DMS 273 (cell line): ENCODE data around the gene CCDC159.
"Not testable (repeated sequence)": the region's sequence is repeated elsewhere in the genome, so short reads cannot be mapped to it uniquely, and the experiment has no call there.

Source experiments
- DNase-seq: peaks from one replicate; lab custom pipeline; 2025; ENCODE audit not compliant: unreplicated experiment; lab: John Stamatoyannopoulos, UW

The CCDC159 gene

DNA sequence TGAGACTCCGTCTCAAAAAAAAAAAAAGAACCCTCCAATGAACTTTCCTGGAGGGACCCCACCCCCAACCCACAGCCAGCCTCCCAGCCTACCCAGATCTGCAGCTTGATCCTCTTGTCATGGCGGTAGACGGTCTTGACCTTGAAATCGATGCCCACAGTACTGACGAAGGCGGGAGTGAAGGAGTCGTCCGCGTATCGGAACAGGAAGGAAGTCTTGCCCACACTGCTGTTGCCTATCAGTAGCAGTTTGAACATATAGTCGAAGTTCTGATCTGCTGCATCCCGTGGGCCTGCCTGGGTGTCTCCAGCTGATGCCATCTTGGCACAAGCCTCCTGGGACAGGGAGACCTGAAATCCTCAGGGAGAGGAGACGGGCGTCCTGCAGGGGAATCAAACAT, 9.2 kb upstream of the CCDC159 start:
- no peak for DNase-seq

DNA sequence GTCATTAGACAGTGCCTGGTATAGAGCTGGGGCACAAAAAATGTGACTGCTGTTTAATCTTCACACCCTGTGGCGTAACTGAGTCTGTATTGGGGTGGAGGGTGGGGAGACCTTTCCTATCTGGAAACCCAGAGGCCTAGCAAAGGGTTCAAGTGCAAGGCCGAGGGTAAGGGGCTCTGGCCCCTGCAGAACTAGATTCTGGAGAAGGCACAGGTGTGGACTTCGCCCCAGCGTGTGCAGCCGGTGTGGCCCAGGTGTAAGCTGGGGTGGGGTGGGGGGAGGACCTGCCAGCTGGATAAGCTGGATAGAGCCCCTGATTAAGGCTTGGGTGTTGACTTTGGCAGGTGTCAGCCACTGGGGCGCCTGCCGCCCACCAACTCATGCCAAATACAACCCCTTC, 8.2 kb upstream of the CCDC159 start:
- no peak for DNase-seq

DNA sequence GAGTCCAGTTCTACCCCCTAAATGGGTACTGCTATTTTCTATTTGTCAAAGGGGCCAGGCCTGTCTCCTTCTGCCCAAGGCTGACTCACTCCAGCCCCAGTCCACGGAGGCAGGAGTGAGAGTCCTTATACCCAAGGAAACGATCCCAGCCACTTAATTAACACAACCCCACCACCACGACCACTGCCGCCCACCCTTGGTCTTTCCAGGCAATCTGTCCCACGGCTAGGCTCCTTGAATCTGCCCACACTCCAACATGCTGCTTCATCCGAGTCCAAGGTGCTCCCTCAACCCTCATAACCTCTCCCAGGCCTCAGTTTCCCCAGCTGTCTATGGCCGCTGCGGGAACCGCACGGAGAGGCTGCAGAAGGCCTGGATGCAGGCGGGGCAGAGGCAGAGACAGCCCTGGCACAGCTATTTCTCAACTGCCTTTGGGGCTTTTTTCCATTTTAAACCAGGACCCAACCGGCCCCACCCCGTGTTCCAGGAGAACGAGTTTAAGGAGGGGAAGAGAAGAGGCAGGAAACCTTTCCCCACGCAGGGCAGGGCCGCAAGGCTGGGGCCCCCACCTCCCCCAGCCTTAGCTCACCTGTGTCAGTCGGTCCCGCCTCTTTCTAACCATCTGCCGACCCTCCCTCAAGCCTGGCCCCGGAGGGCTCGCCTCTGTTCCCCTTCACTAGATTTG, 7.6 kb upstream of the CCDC159 start:
- DNase-seq: peak; percentile 64

DNA sequence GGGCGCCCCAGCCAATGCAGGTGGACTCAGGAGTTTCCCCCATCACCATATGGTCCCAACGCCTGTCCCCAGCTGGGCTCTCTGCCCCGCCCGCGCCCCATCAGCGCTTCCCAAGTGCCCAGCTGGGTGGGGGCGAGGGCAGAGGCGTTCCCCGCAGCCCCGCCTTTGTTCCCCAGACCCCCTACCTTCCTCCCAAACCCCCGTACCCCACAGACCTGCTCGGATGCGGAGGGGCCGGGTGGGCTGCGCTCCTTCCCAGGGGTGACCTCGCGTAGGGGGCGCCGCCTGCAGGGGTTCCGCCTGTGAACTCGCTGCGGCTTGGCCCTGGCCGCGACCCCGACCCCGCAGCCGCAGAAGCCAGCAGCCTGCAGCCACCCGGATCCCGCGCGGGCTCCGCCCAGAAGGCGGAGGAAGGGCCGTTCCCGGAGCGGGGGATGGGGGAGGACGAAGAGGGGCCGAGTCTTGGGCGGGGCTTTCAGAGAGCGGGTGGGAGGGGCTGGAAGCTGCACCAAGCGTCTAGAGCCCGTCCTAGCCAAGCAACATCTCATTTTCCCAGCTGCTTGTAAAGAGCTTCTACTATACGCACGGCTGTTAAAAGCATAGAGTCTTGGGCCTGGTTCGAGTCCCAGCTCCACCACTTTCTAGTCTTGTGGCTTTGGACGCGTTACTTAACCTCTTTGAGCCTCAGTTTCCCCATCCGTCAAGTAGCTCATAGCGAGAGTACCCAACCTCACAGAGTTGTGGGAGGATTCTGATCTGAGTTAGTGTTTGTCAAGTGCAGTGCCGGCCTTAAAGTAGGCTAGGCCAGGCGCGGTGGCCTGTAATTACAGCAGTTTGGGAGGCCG, 6.8 kb upstream of the CCDC159 start, which contains the start of gene RAB3D:
Gene RAB3D, minus strand, starts transcription at position 404 of the 845 bp plus-strand sequence. CDS start 2,258 bp downstream, outside the sequence.
- DNase-seq: peak; percentile 96

DNA sequence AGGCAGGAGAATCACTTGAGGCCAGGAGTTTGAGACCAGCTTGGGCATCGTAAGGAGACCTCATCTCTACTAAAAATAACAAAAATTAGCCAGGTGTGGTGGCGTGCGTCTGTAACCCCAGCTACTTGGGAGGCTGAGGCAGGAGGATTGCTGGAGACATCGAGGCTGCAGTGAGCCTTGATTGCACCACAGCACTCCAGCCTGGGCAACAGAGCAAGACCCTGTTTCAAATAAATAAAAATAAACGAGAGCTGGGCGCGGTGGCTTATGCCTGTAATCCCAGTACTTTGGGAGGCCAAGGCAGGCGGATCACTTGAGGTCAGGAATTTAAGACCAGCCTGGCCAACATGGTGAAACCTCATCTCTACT, 6.2 kb upstream of the CCDC159 start:
- not testable (repeated sequence) for DNase-seq

DNA sequence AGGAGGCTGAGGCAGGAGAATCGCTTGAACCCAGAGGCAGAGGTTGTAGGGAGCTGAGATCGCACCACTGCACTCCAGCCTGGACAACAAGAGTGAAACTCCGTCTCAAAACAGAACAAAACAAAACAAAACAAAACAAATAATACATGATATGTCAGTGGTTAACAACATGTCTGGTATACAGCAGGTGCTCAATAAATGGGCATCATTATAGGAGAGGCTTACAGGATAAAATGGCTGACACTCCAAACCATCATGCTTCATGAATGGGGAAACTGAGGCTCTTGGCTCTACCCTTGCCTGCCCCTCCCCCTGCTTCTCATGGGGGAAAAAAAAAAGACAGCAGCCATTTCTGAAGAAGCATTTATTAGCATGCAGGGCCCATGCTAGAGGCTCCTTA, 3.9 kb upstream of the CCDC159 start:
- DNase-seq: no peak

DNA sequence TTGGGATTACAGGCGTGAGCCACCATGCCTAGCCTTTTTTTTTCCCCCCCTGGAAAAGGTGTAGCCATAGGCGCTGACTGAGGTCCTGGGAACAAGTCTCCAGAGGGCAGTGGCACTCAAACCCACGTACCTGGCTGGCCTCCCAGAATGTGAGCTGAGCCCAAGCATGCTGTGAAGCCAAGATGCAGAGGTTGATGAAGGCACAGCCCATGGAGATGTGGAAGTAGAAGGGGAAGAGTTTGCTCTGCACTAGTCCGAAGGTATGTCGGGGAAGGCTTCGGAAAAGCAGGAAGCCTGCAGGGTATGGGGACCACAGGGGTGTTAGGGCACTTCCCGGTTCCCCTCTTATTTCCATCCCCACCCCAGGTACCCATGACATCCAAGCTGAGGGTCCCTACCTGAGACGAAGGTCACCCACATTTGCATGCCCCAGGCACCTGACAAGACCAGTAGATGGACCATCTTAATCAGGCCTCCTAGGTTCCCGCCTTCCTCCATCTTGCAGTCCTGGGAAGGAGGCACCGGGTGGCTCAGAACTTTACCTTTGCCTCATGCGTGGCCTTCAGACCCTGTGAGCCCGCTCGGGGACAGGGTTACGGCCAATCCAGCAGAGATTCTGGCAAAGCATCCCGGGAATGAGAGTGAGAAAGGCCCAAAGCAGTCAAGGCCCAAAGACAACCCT, 1.1 kb upstream of the CCDC159 start:
- DNase-seq: peak; percentile 34

DNA sequence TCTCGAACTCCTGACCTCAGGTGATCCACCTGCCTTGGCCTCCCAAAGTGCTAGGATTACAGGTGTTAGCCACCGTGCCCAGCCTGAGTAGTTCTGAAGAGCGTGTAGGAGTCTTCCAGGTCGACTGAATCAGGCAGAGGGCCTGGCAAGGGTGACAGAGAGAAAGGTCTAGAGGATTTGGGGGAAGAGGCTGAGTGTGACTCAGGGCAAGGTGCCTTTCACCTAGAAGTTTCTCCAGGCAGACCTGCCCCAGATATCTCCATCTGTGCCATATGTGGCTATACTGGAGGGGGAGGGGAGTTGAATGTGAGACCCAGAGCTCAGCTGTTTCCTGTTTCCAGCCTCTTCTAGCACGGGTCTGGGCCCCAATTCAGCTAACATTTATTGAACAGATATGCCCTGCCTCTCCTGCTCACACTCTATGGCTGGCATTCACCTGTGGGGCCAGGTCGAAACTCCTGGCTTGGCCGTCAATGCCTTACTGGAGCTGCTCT, 1.3 kb downstream of the CCDC159 start:
- peak; percentile 50 for DNase-seq

DNA sequence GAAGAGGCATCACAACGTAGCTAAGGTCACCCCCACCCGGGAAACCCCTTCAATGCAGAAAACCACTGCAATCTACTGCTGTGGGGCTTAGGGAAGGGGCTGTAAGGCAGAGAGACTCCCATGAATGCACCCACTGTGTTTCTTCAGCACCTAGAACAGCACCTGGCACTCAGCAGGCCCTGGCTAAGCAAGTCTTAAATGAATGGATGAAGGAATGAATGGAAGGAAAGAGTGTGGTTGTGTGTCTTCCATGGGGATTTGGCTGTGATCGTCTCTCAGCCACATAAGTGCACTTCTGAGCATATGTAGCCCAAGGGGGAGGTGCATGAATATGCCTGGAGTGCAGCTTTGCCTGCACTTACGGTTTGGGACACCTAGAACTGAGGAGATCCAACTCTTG, 2.9 kb downstream of the CCDC159 start:
- DNase-seq: no peak

DNA sequence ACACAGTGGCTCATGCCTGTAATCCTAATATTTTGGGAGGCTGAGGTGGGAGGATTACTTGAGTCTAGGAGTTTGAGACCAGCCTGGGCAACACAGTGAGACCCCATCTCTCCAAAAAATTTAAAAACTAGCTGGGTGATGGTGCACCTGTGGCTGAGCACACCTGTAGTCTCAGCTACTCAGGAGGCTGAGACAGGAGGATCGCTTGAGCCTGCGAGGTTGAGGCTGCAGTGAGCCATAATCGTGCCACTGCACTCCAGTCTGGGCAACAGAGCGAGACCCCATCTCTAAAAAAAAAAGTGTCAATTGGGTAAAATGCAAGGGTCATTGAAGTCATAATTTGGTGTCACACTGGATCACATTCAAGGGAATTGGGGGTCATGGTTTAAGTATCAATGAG, 7.8 kb downstream of the CCDC159 start:
- not testable (repeated sequence) for DNase-seq

DNA sequence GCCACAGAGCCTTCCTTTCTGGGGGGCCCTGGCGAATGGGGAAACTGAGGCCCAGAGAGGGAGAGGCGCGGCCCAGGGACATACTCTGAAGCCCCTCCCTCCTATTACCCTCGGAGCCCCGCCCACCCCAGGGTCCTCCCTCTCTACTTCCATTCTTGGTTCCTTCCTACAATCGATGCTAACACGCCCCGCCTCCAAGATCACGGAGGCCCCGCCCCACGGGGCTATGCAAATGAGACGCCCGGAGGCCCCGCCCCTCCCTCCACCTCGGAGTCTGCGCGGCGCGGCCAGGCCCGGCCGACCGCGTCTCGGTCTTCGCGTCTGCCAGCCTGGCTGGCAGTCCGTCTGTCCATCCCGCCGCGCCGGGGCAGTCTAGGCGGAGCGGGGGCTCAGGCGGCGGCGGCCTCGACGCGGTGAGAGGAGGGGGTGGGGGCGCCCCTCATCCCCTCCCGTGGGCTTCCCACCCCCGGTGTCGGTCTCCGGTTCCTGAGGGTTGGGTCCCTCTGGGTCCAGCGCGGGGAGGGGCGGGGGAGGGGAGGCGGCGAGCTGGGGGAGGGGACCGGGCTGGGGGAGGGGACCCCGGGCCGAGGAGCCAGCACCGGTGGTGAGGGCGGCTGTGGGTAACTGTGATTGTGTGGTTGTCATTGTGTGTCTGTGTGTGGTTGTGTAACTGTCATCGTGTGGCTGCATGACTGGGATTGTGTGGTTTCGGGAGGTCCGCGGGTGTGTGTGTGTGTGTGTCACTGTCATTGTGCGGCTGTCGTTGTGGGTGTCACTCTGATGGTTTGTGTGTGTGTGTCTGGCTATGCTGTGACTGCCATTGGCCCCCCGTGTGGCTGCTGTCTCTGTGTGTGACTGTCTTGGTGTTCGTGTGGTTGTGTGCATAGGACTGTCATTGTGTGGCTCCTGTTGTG, 9.1 kb downstream of the CCDC159 start, which contains the start of gene PLPPR2:
Gene PLPPR2, plus strand, starts transcription at position 273 of the 914 bp plus-strand sequence. CDS start 2,242 bp downstream, outside the sequence.
- DNase-seq: peak; percentile 95

DNA sequence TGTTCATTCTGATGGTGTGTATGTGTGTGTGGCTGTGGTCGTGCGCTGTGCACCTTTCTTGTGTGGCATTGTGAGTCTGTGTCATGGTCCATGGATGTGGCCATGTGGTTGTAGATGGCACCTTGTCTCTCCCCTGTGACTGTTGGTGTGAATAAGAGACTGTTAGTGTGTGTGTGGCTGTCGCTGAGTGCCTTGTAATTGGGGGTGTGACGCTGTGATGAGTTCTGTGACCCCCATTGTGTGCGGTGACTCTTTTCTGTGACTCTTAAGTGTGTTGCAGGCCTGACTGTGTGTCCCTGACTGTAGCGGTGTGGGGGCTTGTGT, 9.7 kb downstream of the CCDC159 start:
- no peak for DNase-seq

DNA sequence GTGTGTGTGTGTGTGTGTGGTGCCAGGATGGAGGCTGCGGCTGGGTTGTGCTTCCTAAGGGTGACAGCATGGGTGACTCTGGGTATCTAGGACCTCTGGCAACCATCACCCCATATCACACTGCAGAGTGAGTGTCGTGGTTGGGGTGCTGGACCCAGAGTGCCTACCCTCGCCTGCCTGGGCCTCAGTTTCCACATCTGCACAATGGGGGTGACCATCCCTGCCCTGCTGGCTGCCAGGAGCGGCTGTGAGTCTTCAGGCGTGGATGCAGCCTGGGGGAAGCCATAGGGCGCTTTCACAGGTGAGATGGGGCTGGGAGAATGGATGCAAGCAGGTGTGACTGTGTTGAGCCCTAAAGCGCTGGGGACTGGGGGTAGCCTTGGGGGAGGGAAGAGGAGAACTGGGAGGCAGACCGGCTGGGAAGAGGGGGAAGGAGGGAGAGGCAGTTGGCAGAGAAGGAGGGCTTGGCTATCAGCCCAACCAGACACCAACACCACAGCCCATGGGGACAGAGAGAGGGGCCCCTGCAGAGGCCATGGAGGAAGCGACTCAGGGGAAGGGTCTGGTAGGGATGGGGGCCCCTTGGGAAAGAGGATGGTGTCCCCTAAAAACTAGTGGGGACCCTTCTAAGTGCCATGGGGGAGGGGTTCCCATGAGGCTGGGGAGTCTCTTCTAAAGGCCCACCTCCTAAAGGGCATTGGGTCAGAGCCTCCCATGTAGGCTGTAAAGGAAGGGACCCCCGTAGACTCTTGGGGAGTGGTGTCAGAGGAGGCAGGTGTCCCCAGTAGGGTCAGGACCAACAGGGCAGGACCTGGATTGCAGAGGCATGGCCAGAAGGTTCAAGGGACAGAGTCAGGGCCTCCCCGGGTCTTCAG, 10.6 kb downstream of the CCDC159 start:
- DNase-seq: peak; percentile 59

DNA sequence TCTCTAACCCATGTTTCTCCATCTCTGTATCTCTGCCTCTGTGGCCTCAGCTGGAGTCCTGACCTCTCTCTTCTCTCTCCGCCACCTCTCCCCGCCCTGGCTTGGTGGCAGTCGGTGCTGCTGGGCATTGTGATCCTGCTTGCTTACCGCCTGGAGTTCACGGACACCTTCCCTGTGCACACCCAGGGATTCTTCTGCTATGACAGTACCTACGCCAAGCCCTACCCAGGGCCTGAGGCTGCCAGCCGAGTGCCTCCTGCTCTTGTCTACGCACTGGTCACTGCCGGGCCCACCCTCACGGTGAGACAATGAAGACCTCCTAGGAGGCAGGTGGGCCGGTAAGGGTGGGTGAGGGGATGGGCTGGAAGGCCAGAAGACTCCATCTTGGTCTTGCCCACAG, 13.1 kb downstream of the CCDC159 start:
- DNase-seq: no peak

DNA sequence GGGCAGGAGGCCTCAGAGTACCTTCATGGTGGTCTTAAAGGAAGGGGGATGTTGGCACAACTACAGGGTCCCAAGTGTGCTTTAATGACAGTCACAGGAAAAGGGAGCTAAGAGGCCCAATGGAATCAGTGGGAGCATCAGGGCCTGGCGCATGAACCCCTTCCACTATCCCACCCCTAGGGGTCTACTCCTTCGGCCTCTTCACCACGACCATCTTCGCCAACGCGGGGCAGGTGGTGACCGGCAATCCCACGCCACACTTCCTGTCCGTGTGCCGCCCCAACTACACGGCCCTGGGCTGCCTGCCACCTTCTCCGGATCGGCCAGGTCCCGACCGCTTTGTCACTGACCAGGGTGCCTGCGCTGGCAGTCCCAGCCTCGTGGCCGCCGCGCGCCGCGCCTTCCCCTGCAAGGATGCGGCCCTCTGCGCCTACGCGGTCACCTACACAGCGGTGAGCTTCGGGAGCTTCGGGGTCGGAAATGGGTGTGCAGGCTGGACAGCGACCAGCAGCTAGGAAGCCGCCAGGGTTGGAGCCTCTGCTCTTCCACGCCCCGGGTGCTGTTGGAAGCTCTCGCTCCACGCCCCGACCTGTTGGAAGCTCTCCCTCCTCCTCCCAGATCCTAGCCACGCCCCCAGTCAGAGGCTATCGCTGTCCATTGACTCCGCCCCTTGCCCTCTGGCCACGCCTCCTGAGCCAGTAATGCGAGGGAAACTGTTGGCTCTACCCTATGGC, 14.9 kb downstream of the CCDC159 start:
- DNase-seq: peak; percentile 61

DNA sequence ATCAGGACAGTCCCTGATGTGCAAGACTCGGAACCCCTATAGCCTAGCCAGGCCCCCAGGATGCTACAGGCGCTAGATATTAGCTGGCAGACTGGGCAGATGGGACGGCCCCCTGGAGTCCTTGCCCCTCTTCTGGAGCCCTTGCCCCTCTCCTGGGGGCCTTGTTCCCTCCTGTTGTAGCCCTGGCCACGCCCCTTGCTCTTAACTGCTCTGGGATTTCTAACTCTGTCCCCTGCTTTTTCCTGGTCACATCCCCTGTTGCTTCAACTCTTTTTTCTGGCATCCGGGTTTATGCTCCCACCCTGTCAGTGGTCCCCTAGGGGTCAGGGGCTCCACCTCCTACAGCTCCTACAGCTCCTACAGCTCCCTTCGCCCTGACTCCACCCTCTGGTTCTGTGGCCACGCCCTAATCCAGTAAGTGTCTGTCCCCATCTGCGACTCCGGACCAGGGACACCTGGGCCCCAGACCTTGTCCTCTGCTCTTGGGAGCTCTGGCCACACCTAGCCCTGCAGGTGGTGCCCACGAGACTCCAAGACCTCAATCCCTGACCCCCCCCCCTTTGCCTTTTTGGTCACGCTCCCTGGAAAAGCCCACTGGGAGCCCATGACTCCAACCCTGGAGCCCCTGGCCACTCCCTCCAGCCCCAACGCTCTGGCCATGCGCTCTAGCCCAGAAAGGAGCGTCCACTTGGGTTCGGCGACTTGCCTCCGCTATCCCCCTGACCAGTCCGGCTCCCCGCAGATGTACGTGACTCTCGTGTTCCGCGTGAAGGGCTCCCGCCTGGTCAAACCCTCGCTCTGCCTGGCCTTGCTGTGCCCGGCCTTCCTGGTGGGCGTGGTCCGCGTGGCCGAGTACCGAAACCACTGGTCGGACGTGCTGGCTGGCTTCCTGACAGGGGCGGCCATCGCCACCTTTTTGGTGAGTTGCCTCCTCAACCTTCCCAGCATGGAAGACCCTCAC, 15.7 kb downstream of the CCDC159 start:
- DNase-seq: no peak

DNA sequence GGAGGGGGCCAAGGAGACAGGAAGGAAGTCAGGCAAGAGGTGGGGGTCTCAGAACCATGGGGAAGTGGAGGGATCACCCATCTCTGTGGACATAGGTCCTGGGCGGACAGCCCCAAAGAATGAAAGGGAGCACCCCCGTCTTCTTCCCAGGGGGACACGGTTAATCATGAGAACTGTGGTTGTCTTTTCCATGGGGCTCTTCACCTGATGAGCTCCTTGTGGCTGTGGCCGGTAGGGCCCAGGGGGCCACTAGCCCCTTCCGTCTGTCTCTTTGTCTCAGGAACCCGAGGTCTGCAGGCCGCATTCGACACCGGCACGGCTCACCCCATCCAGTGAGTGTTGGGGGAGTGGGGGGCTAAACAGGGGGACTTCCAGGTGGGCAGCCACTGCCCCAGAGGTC, 17.6 kb downstream of the CCDC159 start:
- DNase-seq: no peak
